Activated naive CD8-positive, alpha-beta T cell treated with anti-CD3 and anti-CD28 coated beads for 36 hours (primary cell): Measurements from ENCODE around the gene PHACTR4. TPM values are rescaled to one million over a fixed set of nuclear protein-coding genes. Genes with fewer than 3 reads are reported as not detected.

Source experiments
- DNase-seq: peaks from one replicate; pipeline ENCODE4 v3.0.0; 2021
- H3K27ac Mint-ChIP-seq: one replicate; pipeline ENCODE4 v1.8.0; 2022; ENCODE audit warnings: mild to moderate bottlenecking, moderate library complexity, mixed read lengths
- H3K27me3 Mint-ChIP-seq: one replicate; pipeline ENCODE4 v1.8.0; 2022; ENCODE audit warnings: mild to moderate bottlenecking, mixed read lengths
- H3K36me3 Mint-ChIP-seq: one replicate; pipeline ENCODE4 v1.8.0; 2021; ENCODE audit warnings: mild to moderate bottlenecking, mixed read lengths
- H3K4me1 Mint-ChIP-seq: one replicate; pipeline ENCODE4 v1.8.0; 2021; ENCODE audit warnings: mixed read lengths
- H3K4me3 Mint-ChIP-seq: one replicate; pipeline ENCODE4 v1.8.0; 2022; ENCODE audit warnings: mild to moderate bottlenecking, moderate library complexity, mixed read lengths
- H3K9me3 Mint-ChIP-seq: one replicate; pipeline ENCODE4 v1.8.0; 2022; ENCODE audit warnings: mixed read lengths
- total RNA-seq, 2 experiments: library from RNA; stranded (reverse); gene quantifications; one replicate each; pipeline ENCODE4 v1.2.3, GENCODE V29; 2021

The PHACTR4 gene
- total RNA-seq, 2 experiments from 2014 or later: 23.9 TPM

DNA sequence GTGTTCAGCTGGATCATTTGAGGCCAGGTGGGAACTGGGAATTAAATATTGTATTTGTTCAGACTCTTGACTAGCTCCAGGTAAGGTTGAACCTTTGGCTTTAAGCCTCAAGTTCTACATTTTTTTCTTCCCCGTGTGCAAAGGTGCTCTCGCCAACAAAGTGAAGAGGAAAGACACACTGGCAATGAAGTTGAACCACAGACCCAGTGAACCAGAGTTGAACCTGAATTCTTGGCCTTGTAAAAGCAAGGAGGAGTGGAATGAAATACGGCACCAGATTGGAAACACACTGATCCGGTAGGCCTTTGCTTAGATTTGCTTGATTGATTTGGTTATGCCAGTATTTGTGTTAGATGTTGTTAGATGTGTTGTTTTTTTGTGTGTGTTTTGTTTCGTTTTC is 110.8 kb downstream of the PHACTR4 start:
- Mint-ChIP-seq H3K27ac (no peak overlapping the region), H3K9me3 (no peaks in the 10 kb centered on the region), H3K36me3 (peaks cover 11% of the 10 kb centered on the region), H3K4me3 (no peak overlapping the region), H3K27me3 (no peaks in the 10 kb centered on the region), H3K4me1 (no peaks in the 10 kb centered on the region)
- DNase-seq: no peak

DNA sequence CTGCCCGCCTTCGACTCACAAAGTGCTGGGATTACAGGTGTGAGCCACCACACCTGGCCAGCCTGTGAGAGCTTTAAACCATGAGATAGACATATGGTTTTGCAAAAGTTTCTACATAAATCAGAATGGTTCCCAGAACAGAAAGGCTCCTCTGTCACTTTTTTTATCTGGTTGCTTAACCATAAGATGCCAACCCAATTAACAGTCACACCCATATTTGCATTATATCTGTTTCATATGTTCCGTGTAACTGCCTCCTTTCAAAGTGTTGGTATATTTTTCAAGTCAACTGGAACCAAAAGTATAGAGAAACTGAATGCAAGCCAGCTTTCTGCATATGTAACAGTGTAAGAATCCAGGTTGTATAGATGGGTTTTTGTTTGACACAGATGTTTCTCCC is 112.6 kb downstream of the PHACTR4 start:
- H3K4me1 Mint-ChIP-seq: no peaks in the 10 kb centered on the region
- H3K4me3 Mint-ChIP-seq: no peak overlapping the region
- no peaks in the 10 kb centered on the region for H3K9me3 Mint-ChIP-seq
- H3K36me3 Mint-ChIP-seq: peaks cover 12% of the 10 kb centered on the region
- DNase-seq: no peak
- no peaks in the 10 kb centered on the region for H3K27me3 Mint-ChIP-seq
- no peak overlapping the region for H3K27ac Mint-ChIP-seq

DNA sequence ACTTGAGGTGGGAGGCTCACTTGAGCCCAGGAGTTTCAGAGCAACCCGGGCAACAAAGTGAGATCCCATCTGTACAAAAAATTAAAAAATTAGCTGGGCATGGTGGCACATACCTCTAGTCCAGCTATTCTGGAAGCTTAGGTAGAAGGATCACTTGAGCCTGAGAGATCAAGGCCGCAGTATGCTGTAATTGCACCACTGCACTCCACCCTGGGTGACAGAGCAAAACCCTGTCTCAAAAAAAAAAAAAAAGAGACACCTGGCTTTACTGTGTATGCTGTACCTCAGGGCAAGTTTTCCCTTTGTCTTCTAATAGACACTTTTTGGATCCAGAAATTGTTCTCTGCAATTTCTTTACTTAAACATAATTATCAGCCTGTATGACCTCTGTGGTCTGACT is 113.2 kb downstream of the PHACTR4 start:
- Mint-ChIP-seq H3K27me3 (no peaks in the 10 kb centered on the region), H3K36me3 (peaks cover 9% of the 10 kb centered on the region), H3K4me1 (no peaks in the 10 kb centered on the region), H3K27ac (no peak overlapping the region), H3K4me3 (no peak overlapping the region), H3K9me3 (no peaks in the 10 kb centered on the region)
- no peak for DNase-seq

DNA sequence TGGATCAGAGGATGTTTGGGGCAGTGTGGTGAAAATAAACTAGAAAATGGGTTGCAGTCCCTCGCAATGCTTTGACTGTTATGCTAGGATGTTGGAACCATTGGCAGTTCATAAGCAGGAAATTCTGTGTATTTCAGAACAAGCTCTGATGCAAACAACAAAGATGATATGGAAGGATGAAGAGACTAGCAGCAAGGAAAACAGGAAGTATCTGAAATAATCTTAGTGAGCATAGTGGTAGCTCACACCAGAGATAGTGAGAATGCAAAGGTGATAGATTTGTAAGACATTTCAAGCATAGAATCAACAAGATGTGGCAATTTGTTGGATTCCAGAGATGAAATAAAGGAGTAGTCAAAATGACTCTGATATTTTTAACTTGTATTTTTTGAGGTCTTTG is 125.2 kb downstream of the PHACTR4 start:
- Mint-ChIP-seq H3K27ac (peak overlapping the region; percentile 12), H3K9me3 (no peaks in the 10 kb centered on the region), H3K27me3 (no peaks in the 10 kb centered on the region), H3K4me3 (no peak overlapping the region), H3K36me3 (peaks cover 7% of the 10 kb centered on the region), H3K4me1 (peaks cover 3% of the 10 kb centered on the region)
- no peak for DNase-seq

DNA sequence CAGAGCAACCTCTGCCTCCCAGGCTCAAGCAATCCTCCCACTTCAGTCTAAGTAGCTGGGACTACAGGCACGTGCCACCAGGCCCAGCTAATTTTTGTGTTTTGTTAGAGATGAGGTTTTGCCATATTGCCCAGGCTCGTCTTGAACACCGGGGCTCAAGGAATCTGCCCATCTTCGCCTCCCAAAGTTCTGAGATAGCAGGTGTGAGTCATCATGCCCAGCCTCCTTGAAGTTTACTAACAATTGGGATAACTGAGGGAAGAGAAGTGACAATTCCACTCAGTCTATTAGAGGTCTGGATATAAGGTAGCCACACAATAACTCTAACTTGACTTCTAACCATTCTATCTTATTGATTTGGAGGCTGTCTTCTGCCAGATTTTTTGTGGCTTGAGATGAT is 130.0 kb downstream of the PHACTR4 start:
- H3K27ac Mint-ChIP-seq: no peak overlapping the region
- H3K27me3 Mint-ChIP-seq: no peaks in the 10 kb centered on the region
- H3K36me3 Mint-ChIP-seq: peaks cover 6% of the 10 kb centered on the region
- H3K4me1 Mint-ChIP-seq: peaks cover 6% of the 10 kb centered on the region
- no peaks in the 10 kb centered on the region for H3K9me3 Mint-ChIP-seq
- H3K4me3 Mint-ChIP-seq: no peak overlapping the region
- no peak for DNase-seq

DNA sequence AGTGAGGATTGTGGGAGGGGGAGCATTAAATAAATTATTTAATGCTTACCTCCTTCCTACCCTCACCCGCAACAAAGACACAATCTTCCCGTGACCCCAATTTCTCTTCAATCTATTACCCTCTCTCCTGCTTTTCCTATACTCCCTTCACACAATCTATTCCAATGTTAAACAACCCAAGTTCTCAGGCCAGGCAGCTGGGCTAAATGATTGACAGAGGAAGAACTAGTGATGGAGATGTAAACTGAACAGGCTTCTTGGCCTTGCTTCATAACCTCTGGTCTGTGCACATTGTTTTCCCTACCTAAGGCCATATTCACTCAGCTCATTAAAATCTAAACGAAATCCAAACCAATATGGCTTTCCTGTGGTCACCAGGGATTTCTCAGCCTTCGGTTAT is 132.4 kb downstream of the PHACTR4 start:
- peaks cover 19% of the 10 kb centered on the region for H3K36me3 Mint-ChIP-seq

DNA sequence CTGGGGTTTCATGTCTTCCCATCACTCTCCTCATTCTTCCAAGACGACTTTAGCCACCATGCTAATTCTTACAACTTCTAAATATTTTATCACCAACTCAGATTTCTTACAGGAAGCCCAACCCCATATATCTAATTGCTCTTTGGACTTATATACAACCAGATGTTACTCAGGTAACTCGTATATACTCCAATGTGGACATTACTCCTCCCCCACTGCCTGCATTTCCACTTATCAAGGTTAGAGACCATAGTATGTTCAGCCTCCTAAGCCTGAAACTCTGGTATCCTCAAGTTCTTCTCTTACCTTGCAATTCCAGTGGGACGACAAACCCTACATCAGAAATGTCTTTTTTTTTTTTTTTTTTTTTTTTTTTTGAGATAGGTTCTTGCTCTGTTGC is 133.6 kb downstream of the PHACTR4 start:
- Mint-ChIP-seq H3K9me3 (no peaks in the 10 kb centered on the region), H3K36me3 (peaks cover 31% of the 10 kb centered on the region), H3K4me3 (no peak overlapping the region), H3K4me1 (peaks cover 19% of the 10 kb centered on the region), H3K27ac (no peak overlapping the region), H3K27me3 (peaks cover 24% of the 10 kb centered on the region)
- no peak for DNase-seq

More for the DNA sequence above, 132.4 kb downstream of the PHACTR4 start:
- peaks cover 13% of the 10 kb centered on the region for H3K27me3 Mint-ChIP-seq
- no peak overlapping the region for H3K27ac Mint-ChIP-seq
- DNase-seq: no peak
- H3K9me3 Mint-ChIP-seq: no peaks in the 10 kb centered on the region
- H3K4me1 Mint-ChIP-seq: peaks cover 15% of the 10 kb centered on the region
- H3K4me3 Mint-ChIP-seq: no peak overlapping the region

DNA sequence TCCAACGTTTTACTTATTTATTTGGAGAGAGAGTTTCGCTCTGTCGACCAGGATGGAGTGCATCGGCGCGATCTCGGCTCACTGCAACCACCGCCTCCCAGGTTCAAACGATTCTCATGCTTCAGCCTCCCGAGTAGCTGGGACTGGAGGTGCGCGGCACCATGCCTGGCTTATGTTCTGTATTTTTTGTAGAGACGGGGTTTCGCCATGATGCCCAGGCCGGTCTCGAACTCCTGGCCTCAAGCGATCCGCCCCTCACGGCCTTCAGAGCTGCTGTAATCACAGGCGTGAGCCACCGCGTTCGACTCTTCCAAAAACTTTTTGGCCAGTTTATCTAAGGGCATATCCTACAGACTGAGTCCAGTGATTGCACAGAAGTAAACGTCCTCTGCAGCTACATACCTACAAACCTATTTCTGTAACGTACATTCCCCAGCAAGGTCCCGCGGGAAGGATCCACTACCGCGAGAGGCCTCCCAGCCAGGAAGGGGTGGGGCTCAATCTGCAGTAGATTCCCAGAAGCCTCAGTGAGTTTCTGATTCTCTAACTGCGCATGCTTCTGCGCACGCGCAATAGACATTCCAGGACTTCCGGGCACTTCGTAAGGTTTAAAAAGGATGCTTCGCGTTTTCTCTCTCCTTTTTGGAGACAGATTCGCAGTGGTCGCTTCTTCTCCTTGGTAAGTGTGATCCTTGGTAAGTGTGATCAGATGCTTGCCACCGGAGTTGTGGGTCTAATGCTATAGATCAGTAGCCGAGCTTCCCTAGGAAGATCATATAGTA is 136.1 kb downstream of the PHACTR4 start, which contains the start of gene RCC1:
Gene RCC1, plus strand, starts transcription at position 638 of the 782 bp plus-strand sequence. CDS start 23,824 bp downstream, outside the sequence.
- Mint-ChIP-seq H3K27ac (peak within 1 kb of the TSS; percentile 97), H3K4me3 (peak within 1 kb of the TSS; percentile 97), H3K27me3 (peaks cover 49% of the 10 kb centered on the region), H3K36me3 (peaks cover 54% of the 10 kb centered on the region), H3K4me1 (peaks cover 39% of the 10 kb centered on the region), H3K9me3 (peaks cover 4% of the 10 kb centered on the region)
- peak; percentile 94 for DNase-seq

DNA sequence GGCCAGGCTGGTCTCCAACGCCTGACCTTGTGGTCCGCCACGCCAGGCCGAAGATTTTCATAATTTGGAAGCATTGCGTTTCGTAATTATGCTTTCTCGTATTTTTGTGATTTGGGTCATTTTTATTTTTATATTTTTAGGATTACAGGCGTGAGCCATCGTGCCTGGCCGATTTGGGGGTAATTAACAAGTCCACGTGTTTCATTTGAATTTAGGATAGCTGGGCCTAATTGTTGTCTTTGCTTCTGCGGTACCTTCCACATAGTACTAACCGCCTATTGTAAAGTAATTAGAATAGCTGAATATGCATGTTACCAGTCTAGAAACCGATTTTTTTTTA is 137.3 kb downstream of the PHACTR4 start:
- H3K4me1 Mint-ChIP-seq: peaks cover 46% of the 10 kb centered on the region
- peak overlapping the region; percentile 97 for H3K27ac Mint-ChIP-seq
- no peak for DNase-seq
- peaks cover 4% of the 10 kb centered on the region for H3K9me3 Mint-ChIP-seq
- peaks cover 65% of the 10 kb centered on the region for H3K36me3 Mint-ChIP-seq
- peaks cover 61% of the 10 kb centered on the region for H3K27me3 Mint-ChIP-seq
- peak overlapping the region; percentile 97 for H3K4me3 Mint-ChIP-seq

DNA sequence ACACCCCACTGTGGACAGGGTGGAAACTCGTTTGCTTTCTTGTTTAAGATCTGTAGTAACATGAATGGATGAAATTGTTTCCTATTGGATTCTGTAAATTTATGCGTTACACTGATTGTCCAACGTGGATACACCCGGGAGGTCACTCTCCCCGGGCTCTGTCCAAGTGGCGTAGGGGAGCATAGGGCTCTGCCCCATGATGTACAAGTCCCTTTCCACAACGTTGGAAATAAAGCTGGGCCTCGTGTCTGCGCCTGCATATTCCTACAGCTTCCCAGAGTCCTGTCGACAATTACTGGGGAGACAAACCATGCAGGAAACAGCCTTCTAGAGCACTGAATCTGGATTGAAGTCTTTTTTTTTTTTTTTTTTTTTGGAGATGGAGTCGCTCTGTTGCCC is 137.7 kb downstream of the PHACTR4 start:
- no peak for DNase-seq
- peak overlapping the region; percentile 97 for H3K27ac Mint-ChIP-seq
- H3K4me1 Mint-ChIP-seq: peaks cover 48% of the 10 kb centered on the region
- peak overlapping the region; percentile 97 for H3K4me3 Mint-ChIP-seq
- peaks cover 4% of the 10 kb centered on the region for H3K9me3 Mint-ChIP-seq
- peaks cover 68% of the 10 kb centered on the region for H3K36me3 Mint-ChIP-seq
- peaks cover 65% of the 10 kb centered on the region for H3K27me3 Mint-ChIP-seq

DNA sequence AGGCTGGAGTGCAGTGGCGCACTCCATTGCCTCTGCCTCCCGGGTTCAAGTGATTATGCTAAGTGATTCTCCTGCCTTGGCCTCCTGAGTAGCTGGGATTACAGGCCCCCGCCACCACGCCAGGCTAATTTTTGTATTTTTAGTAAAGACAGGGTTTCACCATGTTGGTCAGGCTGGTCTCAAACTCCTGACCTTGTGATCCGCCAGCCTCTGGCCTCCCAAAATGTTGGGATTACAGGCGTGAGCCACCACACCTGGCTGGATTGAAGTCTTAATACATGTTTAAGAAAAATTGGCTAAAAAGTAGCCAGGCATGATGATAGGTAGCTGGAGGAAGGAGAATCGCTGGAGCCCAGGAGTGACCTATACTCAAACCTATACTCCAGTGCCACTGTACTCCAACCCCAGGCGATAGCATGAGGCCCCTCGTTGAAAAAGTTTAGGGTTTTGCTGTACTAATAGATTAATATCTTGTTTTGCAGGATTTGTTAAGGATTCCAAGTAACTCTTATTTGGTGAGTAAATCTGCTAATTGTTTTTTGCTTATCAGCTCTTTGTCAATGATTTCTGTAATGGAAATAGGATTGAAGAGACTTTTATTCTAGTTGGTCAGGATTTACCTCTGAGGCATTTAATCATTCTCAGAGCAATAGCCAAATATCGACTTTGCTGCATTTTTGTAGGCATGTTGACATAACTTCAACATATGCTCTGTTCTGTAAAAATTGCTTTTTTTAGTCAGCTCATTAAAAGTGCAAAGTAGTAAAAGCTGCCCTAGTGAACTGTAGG is 138.3 kb downstream of the PHACTR4 start:
- H3K9me3 Mint-ChIP-seq: peaks cover 4% of the 10 kb centered on the region
- no peak for DNase-seq
- peaks cover 74% of the 10 kb centered on the region for H3K36me3 Mint-ChIP-seq
- peak overlapping the region; percentile 97 for H3K4me3 Mint-ChIP-seq
- peaks cover 70% of the 10 kb centered on the region for H3K27me3 Mint-ChIP-seq
- peak overlapping the region; percentile 97 for H3K27ac Mint-ChIP-seq
- H3K4me1 Mint-ChIP-seq: peaks cover 54% of the 10 kb centered on the region

DNA sequence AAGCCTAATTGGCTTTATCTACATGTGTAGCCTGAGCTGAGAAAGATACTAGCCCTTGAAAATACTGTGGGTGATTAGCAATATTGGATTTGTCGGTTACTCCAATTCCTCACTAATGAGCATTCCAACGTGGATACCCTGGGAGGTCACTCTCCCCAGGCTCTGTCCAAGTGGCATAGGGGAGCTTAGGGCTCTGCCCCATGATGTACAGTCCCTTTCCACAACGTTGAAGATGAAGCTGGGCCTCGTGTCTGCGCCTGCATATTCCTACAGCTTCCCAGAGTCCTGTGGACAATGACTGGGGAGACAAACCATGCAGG is 138.9 kb downstream of the PHACTR4 start:
- DNase-seq: no peak
- peaks cover 70% of the 10 kb centered on the region for H3K27me3 Mint-ChIP-seq
- H3K9me3 Mint-ChIP-seq: peaks cover 4% of the 10 kb centered on the region
- peaks cover 75% of the 10 kb centered on the region for H3K36me3 Mint-ChIP-seq
- peaks cover 56% of the 10 kb centered on the region for H3K4me1 Mint-ChIP-seq
- H3K27ac Mint-ChIP-seq: peak overlapping the region; percentile 97
- peak overlapping the region; percentile 97 for H3K4me3 Mint-ChIP-seq

DNA sequence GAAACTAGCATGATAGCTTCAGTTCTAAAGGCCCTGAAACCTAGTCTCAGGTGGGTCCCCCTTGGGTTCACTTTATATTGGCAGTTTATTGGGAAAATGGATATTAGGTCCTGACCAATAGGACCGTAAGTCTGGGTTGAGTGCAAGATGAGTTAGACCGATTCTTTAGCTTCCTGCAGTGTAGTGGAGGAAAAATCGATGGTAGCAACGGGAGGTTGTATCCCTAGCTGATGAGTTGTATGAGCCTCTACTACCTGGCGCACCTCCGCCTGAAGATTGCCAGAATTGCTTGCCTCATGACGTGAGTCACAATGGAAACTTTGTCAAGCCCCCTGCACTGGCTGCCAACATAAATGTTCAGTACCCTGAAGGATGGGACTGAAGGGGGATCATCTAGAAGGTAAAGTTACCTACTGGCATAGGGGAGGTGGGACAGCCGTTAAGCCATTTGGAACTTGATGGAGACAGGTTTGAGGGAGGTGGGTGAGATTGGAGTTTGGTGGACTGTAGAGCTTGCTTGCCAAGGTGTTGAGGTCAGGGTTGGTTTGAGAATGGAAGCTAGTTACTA is 140.2 kb downstream of the PHACTR4 start:
- Mint-ChIP-seq H3K27ac (peak overlapping the region; percentile 97), H3K4me3 (peak overlapping the region; percentile 97), H3K4me1 (peaks cover 56% of the 10 kb centered on the region), H3K9me3 (peaks cover 4% of the 10 kb centered on the region), H3K36me3 (peaks cover 78% of the 10 kb centered on the region), H3K27me3 (peaks cover 70% of the 10 kb centered on the region)
- peak; percentile 40 for DNase-seq

DNA sequence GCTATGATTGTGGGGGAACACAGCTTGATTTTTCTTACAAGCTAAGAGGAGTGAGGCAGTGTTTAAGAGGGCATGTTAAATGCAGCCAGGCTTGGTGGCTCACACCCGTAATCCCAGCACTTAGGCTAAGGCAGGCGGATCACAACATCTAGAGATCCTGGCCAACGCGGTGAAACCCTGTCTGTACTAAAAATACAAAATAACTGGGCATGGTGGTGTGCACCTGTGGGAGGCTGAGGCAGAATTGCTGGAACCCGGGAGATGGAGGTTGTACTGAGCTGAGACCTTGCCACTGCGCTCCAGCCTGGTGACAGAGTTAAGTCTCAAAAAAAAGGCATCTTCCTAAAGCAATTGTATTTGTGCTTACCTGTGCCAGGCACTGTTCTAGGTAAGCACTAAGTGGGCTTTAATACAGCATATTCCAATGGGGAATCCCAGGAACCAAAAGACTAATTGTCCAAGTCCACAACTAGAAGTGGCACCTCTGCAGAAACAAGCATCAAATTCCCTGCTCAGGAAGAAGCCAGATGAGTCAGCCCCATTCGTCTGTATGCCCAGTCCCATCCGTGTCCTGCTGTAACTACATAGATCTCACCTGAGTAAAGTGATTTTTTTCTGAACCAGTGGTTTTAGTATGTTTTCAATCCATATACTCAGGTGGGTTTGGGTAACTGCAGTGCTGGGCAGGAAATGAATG is 140.9 kb downstream of the PHACTR4 start:
- DNase-seq: peak; percentile 42
- Mint-ChIP-seq H3K4me3 (peak overlapping the region; percentile 97), H3K4me1 (peaks cover 58% of the 10 kb centered on the region), H3K9me3 (peaks cover 4% of the 10 kb centered on the region), H3K27ac (peak overlapping the region; percentile 97), H3K27me3 (peaks cover 70% of the 10 kb centered on the region), H3K36me3 (peaks cover 75% of the 10 kb centered on the region)

DNA sequence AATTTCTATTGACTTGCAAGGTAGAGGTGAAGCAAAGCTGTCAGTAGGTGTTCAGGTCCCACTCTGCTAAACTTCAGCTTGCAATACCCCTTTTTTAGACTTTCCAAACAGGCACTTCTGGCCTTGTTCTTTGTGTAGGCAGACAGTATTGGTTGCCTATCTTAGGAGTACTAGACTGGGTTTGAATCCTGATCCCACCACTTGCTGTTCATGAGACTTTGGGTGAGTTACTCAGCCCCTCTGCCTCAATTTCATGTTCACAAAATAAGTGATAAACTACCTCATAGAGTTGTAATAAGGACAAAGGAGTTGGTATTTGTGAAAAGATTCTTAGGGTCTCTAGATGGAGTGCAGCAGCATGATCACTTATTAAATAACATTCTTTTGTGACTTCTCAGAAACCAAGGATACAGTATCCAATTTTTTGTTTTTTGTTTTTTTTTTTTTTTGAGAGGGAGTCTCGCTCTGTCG is 141.5 kb downstream of the PHACTR4 start:
- peaks cover 4% of the 10 kb centered on the region for H3K9me3 Mint-ChIP-seq
- H3K4me1 Mint-ChIP-seq: peaks cover 54% of the 10 kb centered on the region
- peak overlapping the region; percentile 97 for H3K27ac Mint-ChIP-seq
- H3K27me3 Mint-ChIP-seq: peaks cover 66% of the 10 kb centered on the region
- peak; percentile 29 for DNase-seq
- H3K4me3 Mint-ChIP-seq: peak overlapping the region; percentile 97
- peaks cover 70% of the 10 kb centered on the region for H3K36me3 Mint-ChIP-seq
